ENCODE measurements around the gene FRMD5.

DNA sequence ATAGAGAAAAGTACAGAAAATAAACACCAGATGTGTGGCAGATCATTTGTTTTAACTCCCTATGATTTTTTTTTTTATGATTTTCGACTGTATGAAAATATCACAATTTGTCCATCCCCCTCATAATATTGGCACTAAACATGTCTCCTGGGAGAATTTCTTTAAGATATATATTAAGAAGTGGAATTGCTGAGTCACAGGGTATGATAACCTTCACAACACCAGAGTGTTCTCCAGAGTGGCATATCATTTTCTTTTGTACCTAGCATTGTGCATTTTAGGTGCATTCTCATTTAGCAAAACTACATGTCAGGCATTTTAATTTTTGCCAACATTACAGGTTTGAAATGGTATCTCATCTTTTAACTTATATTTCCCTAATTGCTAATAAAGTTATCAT is 170.9 kb downstream of the FRMD5 start:
- TF ChIP-seq, protein P1, sequence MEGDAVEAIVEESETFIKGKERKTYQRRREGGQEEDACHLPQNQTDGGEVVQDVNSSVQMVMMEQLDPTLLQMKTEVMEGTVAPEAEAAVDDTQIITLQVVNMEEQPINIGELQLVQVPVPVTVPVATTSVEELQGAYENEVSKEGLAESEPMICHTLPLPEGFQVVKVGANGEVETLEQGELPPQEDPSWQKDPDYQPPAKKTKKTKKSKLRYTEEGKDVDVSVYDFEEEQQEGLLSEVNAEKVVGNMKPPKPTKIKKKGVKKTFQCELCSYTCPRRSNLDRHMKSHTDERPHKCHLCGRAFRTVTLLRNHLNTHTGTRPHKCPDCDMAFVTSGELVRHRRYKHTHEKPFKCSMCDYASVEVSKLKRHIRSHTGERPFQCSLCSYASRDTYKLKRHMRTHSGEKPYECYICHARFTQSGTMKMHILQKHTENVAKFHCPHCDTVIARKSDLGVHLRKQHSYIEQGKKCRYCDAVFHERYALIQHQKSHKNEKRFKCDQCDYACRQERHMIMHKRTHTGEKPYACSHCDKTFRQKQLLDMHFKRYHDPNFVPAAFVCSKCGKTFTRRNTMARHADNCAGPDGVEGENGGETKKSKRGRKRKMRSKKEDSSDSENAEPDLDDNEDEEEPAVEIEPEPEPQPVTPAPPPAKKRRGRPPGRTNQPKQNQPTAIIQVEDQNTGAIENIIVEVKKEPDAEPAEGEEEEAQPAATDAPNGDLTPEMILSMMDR (IDR thresholded peaks at IDR 0.05), result no peak
- TF ChIP-seq POLR2A (IDR thresholded peaks at IDR 0.05), result no peak
